HL-60 (cell line): ENCODE measurements around the gene TMEM120B.
"Not testable (repeated sequence)": the region's sequence is repeated elsewhere in the genome, so short reads cannot be mapped to it uniquely, and the experiment has no call there.

Experiments
- DNase-seq, 2 experiments: peaks; one replicate each; pipeline ENCODE4 v3.0.0-alpha.2; 2010 to 2020; ENCODE audit warnings: low read depth in 1 of 2, low spot score in 1 of 2
- H3K27ac ChIP-seq: fragments of 250-450 bp; sonication (Bioruptor Pico); replicated peaks from 2 replicates; pipeline ENCODE4 v1.5.1; 2020; ENCODE audit warnings: mild to moderate bottlenecking, moderate library complexity
- H3K27me3 ChIP-seq: fragments of 250-450 bp; sonication (Bioruptor Pico); 2 replicates; pipeline ENCODE4 v1.5.1; 2021; ENCODE audit warnings: mild to moderate bottlenecking, moderate library complexity; ENCODE audit not compliant: insufficient read depth, poor library complexity, severe bottlenecking
- H3K4me3 ChIP-seq: replicated peaks from 2 replicates; pipeline ENCODE4 v1.5.1; 2011; ENCODE audit warnings: mild to moderate bottlenecking, control low read depth, low read length; ENCODE audit not compliant: insufficient read depth
- GABPA ChIP-seq: IDR thresholded peaks from 2 replicates; pipeline ENCODE4 v1.6.1; 2012; ENCODE audit warnings: low read depth
- POLR2AphosphoS5 ChIP-seq: IDR thresholded peaks from 2 replicates; pipeline ENCODE4 v1.6.1; 2012; ENCODE audit warnings: low read depth
- REST ChIP-seq: IDR thresholded peaks from 2 replicates; pipeline ENCODE4 v1.6.1; 2012; ENCODE audit warnings: low read depth; ENCODE audit not compliant: insufficient replicate concordance
- SPI1 ChIP-seq: IDR thresholded peaks from 2 replicates; pipeline ENCODE4 v1.6.1; 2012; ENCODE audit warnings: low read depth, mild to moderate bottlenecking, borderline replicate concordance
- TF ChIP-seq, protein P1 (sequence below): IDR thresholded peaks from one replicate; pipeline ENCODE4 v1.5.1; 2011; ENCODE audit warnings: low read length, control low read depth, inconsistent platforms; ENCODE audit not compliant: insufficient read depth

Gene TMEM120B

GRCh38 chr12:121678305-121678704, 34.2 kb upstream of the TMEM120B start:
- no peak overlapping the region for H3K27ac ChIP-seq
- TF ChIP-seq, protein P1, sequence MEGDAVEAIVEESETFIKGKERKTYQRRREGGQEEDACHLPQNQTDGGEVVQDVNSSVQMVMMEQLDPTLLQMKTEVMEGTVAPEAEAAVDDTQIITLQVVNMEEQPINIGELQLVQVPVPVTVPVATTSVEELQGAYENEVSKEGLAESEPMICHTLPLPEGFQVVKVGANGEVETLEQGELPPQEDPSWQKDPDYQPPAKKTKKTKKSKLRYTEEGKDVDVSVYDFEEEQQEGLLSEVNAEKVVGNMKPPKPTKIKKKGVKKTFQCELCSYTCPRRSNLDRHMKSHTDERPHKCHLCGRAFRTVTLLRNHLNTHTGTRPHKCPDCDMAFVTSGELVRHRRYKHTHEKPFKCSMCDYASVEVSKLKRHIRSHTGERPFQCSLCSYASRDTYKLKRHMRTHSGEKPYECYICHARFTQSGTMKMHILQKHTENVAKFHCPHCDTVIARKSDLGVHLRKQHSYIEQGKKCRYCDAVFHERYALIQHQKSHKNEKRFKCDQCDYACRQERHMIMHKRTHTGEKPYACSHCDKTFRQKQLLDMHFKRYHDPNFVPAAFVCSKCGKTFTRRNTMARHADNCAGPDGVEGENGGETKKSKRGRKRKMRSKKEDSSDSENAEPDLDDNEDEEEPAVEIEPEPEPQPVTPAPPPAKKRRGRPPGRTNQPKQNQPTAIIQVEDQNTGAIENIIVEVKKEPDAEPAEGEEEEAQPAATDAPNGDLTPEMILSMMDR: no peak
- TF ChIP-seq REST (no peak), POLR2AphosphoS5 (no peak), SPI1 (no peak), GABPA (no peak)
- no peaks in the 10 kb centered on the region for H3K27me3 ChIP-seq
- H3K4me3 ChIP-seq: no peak overlapping the region
- DNase-seq: no peak

GRCh38 chr12:121678716-121679300, 33.7 kb upstream of the TMEM120B start:
- no peak for DNase-seq
- TF ChIP-seq GABPA (no peak), SPI1 (no peak)
- TF ChIP-seq, protein P1: no peak
- no peak overlapping the region for H3K27ac ChIP-seq
- no peaks in the 10 kb centered on the region for H3K27me3 ChIP-seq
- H3K4me3 ChIP-seq: no peak overlapping the region

DNA sequence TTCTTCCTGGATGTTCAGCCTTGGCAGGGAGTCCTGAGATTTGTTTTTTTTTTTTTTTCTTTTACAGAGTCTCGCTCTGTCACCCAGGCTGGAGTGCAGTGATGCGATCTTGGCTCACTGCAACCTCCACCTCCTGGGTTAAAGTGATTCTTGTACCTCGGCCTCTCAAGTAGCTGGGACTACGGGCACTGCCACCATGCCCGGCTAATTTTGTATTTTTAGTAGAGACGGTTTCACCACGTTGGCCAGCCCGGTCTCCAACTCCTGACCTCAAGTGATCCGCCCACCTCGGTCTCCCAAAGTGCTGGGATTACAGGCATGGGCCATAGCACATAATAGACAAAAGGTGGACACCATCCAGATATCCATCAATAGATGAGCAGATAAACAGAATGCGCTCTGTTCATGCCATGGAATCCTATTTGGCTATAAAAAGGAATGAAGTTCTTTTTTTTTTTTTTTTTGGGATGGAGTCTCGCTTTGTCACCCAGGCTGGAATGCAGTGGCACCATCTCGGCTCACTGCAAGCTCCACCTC, 32.8 kb upstream of the TMEM120B start:
- not testable (repeated sequence) for H3K4me3 ChIP-seq, DNase-seq, H3K27me3 ChIP-seq, H3K27ac ChIP-seq

DNA sequence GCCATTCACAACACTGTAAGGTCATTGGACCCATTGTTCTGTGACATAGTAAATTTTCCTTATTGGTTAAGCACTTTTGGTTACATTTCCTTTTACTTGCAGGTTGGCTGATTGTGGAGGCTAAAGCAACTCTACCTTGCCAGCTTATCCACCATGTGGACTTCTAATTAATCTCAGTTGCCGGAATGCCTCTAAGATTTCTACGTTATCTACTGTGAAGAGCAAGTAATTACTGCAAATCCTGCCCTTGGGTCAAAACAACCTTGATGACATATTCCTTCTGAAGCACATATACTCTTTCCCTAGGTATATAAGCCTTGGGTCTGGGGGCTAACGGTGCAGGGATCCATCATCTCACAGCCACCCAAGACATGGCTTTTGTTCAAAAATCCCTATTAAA, 23.6 kb upstream of the TMEM120B start:
- H3K27ac ChIP-seq: no peak overlapping the region
- no peaks in the 10 kb centered on the region for H3K27me3 ChIP-seq
- no peak overlapping the region for H3K4me3 ChIP-seq
- DNase-seq: no peak
- TF ChIP-seq POLR2AphosphoS5 (no peak), SPI1 (no peak)
- TF ChIP-seq, protein P1: no peak

DNA sequence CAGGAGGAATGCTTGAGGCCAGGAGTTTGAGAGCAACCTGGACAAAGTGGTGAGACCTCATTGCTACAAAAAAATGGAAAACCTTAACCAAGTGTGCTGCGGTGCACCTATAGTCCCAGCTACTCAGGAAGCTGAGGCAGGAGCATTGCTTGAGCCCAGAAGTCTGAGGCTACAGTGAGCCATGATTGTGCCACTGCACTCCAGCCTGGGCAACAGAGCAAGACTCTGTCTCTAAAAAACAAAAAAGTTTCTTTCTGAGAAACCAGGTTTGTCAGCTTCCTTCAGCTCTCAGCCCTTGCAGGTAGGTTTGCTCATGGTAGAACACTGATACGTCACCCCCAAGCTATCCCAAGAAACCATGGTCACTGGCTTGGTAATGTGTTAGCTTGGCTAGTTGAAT, 23.1 kb upstream of the TMEM120B start:
- H3K27me3 ChIP-seq: no peaks in the 10 kb centered on the region
- TF ChIP-seq GABPA (no peak), SPI1 (no peak), POLR2AphosphoS5 (no peak), REST (no peak)
- no peak overlapping the region for H3K4me3 ChIP-seq
- no peak for DNase-seq
- H3K27ac ChIP-seq: no peak overlapping the region

- not testable (repeated sequence) for H3K4me3 ChIP-seq, H3K27me3 ChIP-seq, DNase-seq, H3K27ac ChIP-seq
Measured at GRCh38 chr12:121692744-121693143, 19.8 kb upstream of the TMEM120B start.
